ENCODE results near the gene PPWD1. TPM values are rescaled to one million over a fixed set of nuclear protein-coding genes. Genes with fewer than 3 reads are reported as not detected.

The PPWD1 gene
- 10 to 100 TPM; 46.8 to 74.3 (median 57.2) TPM for total RNA-seq

- TF ChIP-seq EP300 (IDR thresholded peaks at IDR 0.05) (peak; percentile 34 to 97), POLR2A (IDR thresholded peaks at IDR 0.05) (peak in 1 of 2 donors; percentile 59)
- TF ChIP-seq, protein P1, sequence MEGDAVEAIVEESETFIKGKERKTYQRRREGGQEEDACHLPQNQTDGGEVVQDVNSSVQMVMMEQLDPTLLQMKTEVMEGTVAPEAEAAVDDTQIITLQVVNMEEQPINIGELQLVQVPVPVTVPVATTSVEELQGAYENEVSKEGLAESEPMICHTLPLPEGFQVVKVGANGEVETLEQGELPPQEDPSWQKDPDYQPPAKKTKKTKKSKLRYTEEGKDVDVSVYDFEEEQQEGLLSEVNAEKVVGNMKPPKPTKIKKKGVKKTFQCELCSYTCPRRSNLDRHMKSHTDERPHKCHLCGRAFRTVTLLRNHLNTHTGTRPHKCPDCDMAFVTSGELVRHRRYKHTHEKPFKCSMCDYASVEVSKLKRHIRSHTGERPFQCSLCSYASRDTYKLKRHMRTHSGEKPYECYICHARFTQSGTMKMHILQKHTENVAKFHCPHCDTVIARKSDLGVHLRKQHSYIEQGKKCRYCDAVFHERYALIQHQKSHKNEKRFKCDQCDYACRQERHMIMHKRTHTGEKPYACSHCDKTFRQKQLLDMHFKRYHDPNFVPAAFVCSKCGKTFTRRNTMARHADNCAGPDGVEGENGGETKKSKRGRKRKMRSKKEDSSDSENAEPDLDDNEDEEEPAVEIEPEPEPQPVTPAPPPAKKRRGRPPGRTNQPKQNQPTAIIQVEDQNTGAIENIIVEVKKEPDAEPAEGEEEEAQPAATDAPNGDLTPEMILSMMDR (IDR thresholded peaks at IDR 0.05) = peak in 2 of 5 experiments; percentile 36 to 43
- H3K4me1 ChIP-seq = peaks cover 0 to 42% (median 23%) of the 10 kb centered on the region in 4 donors
- peaks cover 0 to 6% (median 0%) of the 10 kb centered on the region in 3 donors for H3K36me3 ChIP-seq
- WGBS, 2 donors = 0% methylated on average over 50 to 54 of the region's 54 CpGs
- H3K4me3 ChIP-seq = peak within 1 kb of the TSS; percentile 73 to 98 (median 87)
- DNase-seq (ENCODE audit: low spot score in 2 of 2) = peak; percentile 84 to 95
- peak within 1 kb of the TSS; percentile 81 to 96 (median 88) for H3K27ac ChIP-seq
- no peaks in the 10 kb centered on the region for H3K27me3 ChIP-seq
- no peaks in the 10 kb centered on the region for H3K9me3 ChIP-seq
Measured at GRCh38 chr5:65562731-65563701, at the start of gene PPWD1, which contains the start of gene CENPK. Gene PPWD1 (plus strand): TSS chr5:65563296. CDS start chr5:65563311, 15 bp downstream. Gene CENPK (minus strand): TSS chr5:65563168. CDS start chr5:65554907, 8,261 bp downstream.

GRCh38 chr5:65525726-65526125 lies 37.4 kb upstream of the PPWD1 start:
- Histone ChIP-seq H3K4me1 (no peaks in the 10 kb centered on the region), H3K27ac (no peak overlapping the region), H3K9me3 (no peaks in the 10 kb centered on the region), H3K36me3 (no peaks in the 10 kb centered on the region), H3K27me3 (no peaks in the 10 kb centered on the region), H3K4me3 (no peak overlapping the region)
- no peak for DNase-seq (ENCODE audit: low spot score in 2 of 2)
- 44 to 45% methylated on average over 3 of the region's 3 CpGs for WGBS, 2 donors
- no peak for TF ChIP-seq EP300 (IDR thresholded peaks at IDR 0.05)
- no peak for TF ChIP-seq POLR2A (IDR thresholded peaks at IDR 0.05)
- TF ChIP-seq, protein P1 (IDR thresholded peaks at IDR 0.05) = no peak

- H3K4me3 ChIP-seq = no peak overlapping the region
- H3K36me3 ChIP-seq = no peaks in the 10 kb centered on the region
- no peaks in the 10 kb centered on the region for H3K4me1 ChIP-seq
- no peaks in the 10 kb centered on the region for H3K9me3 ChIP-seq
- 80 to 100% methylated on average over 1 of the region's 1 CpG for WGBS, 2 donors
- H3K27me3 ChIP-seq = no peaks in the 10 kb centered on the region
- no peak for DNase-seq (ENCODE audit: low spot score in 2 of 2)
- TF ChIP-seq, protein P1 (IDR thresholded peaks at IDR 0.05) = no peak
- TF ChIP-seq POLR2A (IDR thresholded peaks at IDR 0.05) = no peak
- no peak for TF ChIP-seq EP300 (IDR thresholded peaks at IDR 0.05)
- no peak overlapping the region for H3K27ac ChIP-seq
Measured at GRCh38 chr5:65530904-65531303, 32.2 kb upstream of the PPWD1 start.

DNA sequence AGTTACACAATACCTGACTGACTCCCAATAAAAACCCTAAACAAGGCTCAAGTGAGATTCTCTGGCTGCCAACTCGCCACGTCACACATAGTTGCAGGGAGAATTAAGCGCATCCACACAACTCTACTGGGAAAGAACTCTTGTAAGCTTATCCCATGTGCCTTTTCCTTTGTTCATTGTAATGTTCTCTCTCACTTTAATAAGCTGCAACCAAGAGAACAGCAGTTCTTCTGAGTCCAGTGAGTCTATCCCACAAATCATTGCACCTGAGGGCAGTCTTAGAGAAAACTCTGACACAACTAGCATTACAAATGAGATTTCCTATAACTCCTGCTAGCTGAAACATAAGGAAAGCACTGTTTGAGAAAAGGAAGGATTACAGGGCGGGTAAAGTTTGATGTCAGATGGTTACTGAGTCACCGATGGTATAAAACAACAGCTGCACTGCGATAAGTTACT lies 27.5 kb upstream of the PPWD1 start:
- Histone ChIP-seq H3K9me3 (no peaks in the 10 kb centered on the region), H3K4me3 (no peak overlapping the region), H3K27ac (no peak overlapping the region), H3K27me3 (no peaks in the 10 kb centered on the region), H3K4me1 (no peaks in the 10 kb centered on the region), H3K36me3 (no peaks in the 10 kb centered on the region)
- TF ChIP-seq EP300 (IDR thresholded peaks at IDR 0.05) = no peak
- DNase-seq (ENCODE audit: low spot score in 2 of 2) = no peak
- 73 to 88% methylated on average over 6 of the region's 6 CpGs for WGBS, 2 donors

DNA sequence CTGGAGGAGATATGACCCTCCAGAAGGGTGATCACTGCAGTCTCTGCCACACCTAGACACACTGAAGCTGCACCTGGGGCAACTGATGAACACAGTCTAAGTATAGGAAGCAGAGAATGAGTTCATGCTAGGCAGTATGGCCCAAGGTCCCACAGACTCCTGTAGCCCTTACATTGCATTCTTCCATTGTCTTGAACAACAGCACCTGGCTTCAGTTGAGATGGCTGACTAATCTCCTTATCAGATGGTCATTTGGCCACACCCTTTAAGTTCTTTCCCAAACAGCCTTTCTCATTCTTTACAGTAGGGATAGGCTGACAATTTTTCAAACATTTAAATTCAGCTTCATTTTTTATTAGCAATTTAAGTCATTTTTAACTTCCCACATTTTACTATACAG lies 23.3 kb upstream of the PPWD1 start:
- Histone ChIP-seq H3K9me3 (no peaks in the 10 kb centered on the region), H3K4me1 (no peaks in the 10 kb centered on the region), H3K27ac (no peak overlapping the region), H3K4me3 (no peak overlapping the region), H3K36me3 (no peaks in the 10 kb centered on the region), H3K27me3 (no peaks in the 10 kb centered on the region)
- DNase-seq (ENCODE audit: low spot score in 2 of 2) = no peak
- no peak for TF ChIP-seq EP300 (IDR thresholded peaks at IDR 0.05)
- no peak for TF ChIP-seq POLR2A (IDR thresholded peaks at IDR 0.05)
- TF ChIP-seq, protein P1 (IDR thresholded peaks at IDR 0.05) = no peak
